GM12891 (cell line): ENCODE measurements around the gene LRMDA.

Source experiments
- POLR2A ChIP-seq: IDR thresholded peaks from 2 replicates; pipeline ENCODE4 v1.6.1; 2011; ENCODE audit warnings: low read depth, low read length, control low read depth
- POLR2AphosphoS5 ChIP-seq: IDR thresholded peaks from 2 replicates; pipeline ENCODE4 v1.6.1; 2011; ENCODE audit warnings: low read depth, low read length, control low read depth
- SPI1 ChIP-seq: IDR thresholded peaks from 2 replicates; pipeline ENCODE4 v1.6.1; 2011; ENCODE audit warnings: low read depth, low read length, control low read depth
- TAF1 ChIP-seq: IDR thresholded peaks from 2 replicates; pipeline ENCODE4 v1.6.1; 2011; ENCODE audit warnings: low read depth, low read length, control low read depth

DNA sequence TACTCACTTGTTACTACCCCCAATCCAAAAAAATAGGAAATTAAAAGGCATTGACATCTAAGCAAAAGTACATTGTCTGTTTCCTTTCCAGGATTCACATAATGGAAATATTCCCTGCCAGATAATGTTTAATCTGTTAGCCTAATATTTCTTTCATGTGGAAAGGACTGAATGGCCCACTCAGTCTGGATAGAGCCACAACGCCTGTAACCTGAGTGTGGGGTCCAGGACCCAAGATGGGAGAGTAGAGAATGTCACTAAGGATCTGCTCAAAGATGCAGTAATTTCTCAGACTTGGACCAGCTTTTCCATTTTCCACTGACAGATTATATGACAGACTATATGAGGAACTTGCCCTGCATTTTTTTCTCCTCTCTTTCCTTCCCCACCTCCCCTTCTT, 1117.3 kb downstream of the LRMDA start:
- no peak for TF ChIP-seq POLR2AphosphoS5
- no peak for TF ChIP-seq POLR2A
- TF ChIP-seq TAF1, result no peak
- TF ChIP-seq SPI1, result no peak
